SK-N-SH (cell line): ENCODE measurements around the gene UNC5B. TPM values are rescaled to one million over a fixed set of nuclear protein-coding genes. Genes with fewer than 3 reads are reported as not detected.
A peak's percentile ranks its signal among the peaks of the same experiment; 100 is the strongest.

ENCODE experiments used
- CTCF ChIA-PET: fragments of 300-600, 350-600 bp; formaldehyde crosslinking; extraction: SDS; loops from one replicate; lab custom pipeline; 2021; lab: Yijun Ruan, JAX
- POLR2A ChIA-PET: fragments of 350-600 bp; sonication (Branson Sonifier 250); formaldehyde crosslinking; extraction: SDS; loops from one replicate; lab custom pipeline; 2020; ENCODE audit warnings: antibody characterized with exemption, inconsistent platforms; lab: Yijun Ruan, JAX
- DNase-seq: peaks from one replicate; pipeline ENCODE4 v3.0.0; 2012
- H2AFZ ChIP-seq: fragments of 200-600 bp; sonication (generic); 2 replicates; pipeline ENCODE4 v1.8.1; 2016; ENCODE audit warnings: antibody characterized with exemption, mild to moderate bottlenecking, low read depth
- H3F3A ChIP-seq: fragments of 200-600 bp; sonication (generic); replicated peaks from 2 replicates; pipeline ENCODE3; 2016; ENCODE audit warnings: antibody characterized with exemption, mild to moderate bottlenecking; ENCODE audit not compliant: insufficient read depth
- H3K27ac ChIP-seq, 2 experiments: fragments of 200-500 bp in 1 of 2; fragments of 200-600 bp in 1 of 2; sonication (Bioruptor generic) in 1 of 2; sonication (generic), shearing (Covaris generic) in 1 of 2; 2 replicates each; pipeline versions ENCODE4 v1.5.1 to v1.6.1; 2014 to 2016; ENCODE audit warnings: low read depth in 2 of 2, inconsistent platforms in 1 of 2, low read length in 1 of 2, mild to moderate bottlenecking in 1 of 2, mixed read lengths in 1 of 2
- H3K27me3 ChIP-seq: fragments of 200-600 bp; sonication (generic), shearing (Covaris generic); 2 replicates; pipeline ENCODE4 v1.6.1; 2016; ENCODE audit warnings: mixed run types; ENCODE audit not compliant: insufficient read depth
- H3K36me3 ChIP-seq, 2 experiments: fragments of 200-500 bp in 1 of 2; fragments of 200-600 bp in 1 of 2; sonication (Bioruptor generic) in 1 of 2; sonication (generic) in 1 of 2; replicated peaks in 1 of 2; 2 replicates each; pipeline versions ENCODE3 to v1.5.1; 2014 to 2016; ENCODE audit warnings: low read length in 1 of 2, mild to moderate bottlenecking in 1 of 2; ENCODE audit not compliant: insufficient read depth in 2 of 2, control insufficient read depth in 1 of 2
- H3K4me1 ChIP-seq, 2 experiments: fragments of 200-500 bp in 1 of 2; fragments of 200-600 bp in 1 of 2; sonication (Bioruptor generic) in 1 of 2; sonication (generic), shearing (Covaris generic) in 1 of 2; 2 replicates each; pipeline versions ENCODE4 v1.5.1 to v1.6.1; 2014 to 2016; ENCODE audit warnings: low read depth in 1 of 2, low read length in 1 of 2, mixed run types in 1 of 2; ENCODE audit not compliant: insufficient read depth in 2 of 2, control insufficient read depth in 1 of 2
- H3K4me2 ChIP-seq: fragments of 200-600 bp; sonication (generic), shearing (Covaris generic); 2 replicates; pipeline ENCODE4 v1.6.1; 2017; ENCODE audit warnings: mixed run types
- H3K4me3 ChIP-seq, 2 experiments: fragments of 200-500 bp in 1 of 2; fragments of 200-600 bp in 1 of 2; sonication (Bioruptor generic) in 1 of 2; sonication (generic), shearing (Covaris generic) in 1 of 2; 2 replicates each; pipeline versions ENCODE4 v1.5.1 to v1.8.1; 2014 to 2016; ENCODE audit warnings: low read depth in 2 of 2, inconsistent platforms in 1 of 2, low read length in 1 of 2, mild to moderate bottlenecking in 1 of 2, mixed read lengths in 1 of 2, moderate library complexity in 1 of 2
- H3K79me2 ChIP-seq: fragments of 200-600 bp; sonication (generic); 2 replicates; pipeline ENCODE4 v1.8.1; 2017; ENCODE audit warnings: mild to moderate bottlenecking; ENCODE audit not compliant: insufficient read depth
- H3K9ac ChIP-seq: fragments of 200-600 bp; sonication (generic); 2 replicates; pipeline ENCODE4 v1.6.1; 2017; ENCODE audit warnings: mixed run types
- H3K9me2 ChIP-seq: fragments of 200-600 bp; sonication (generic); 2 replicates; pipeline ENCODE4 v1.6.1; 2017; ENCODE audit warnings: mixed run types
- H3K9me3 ChIP-seq: fragments of 200-600 bp; sonication (generic); 2 replicates; pipeline ENCODE4 v1.6.1; 2017; ENCODE audit warnings: mixed run types, mild to moderate bottlenecking, moderate library complexity
- H4K20me1 ChIP-seq: fragments of 200-600 bp; sonication (generic); 2 replicates; pipeline ENCODE4 v1.6.1; 2017; ENCODE audit warnings: mild to moderate bottlenecking, mixed run types; ENCODE audit not compliant: insufficient read depth
- EP300 ChIP-seq, 2 experiments: IDR thresholded peaks; 2 replicates each; pipeline versions ENCODE4 v1.4.0 to v1.6.1; 2012; ENCODE audit warnings: borderline replicate concordance in 1 of 2, low read depth in 1 of 2, low read length in 1 of 2
- EZH2phosphoT487 ChIP-seq: fragments of 200-600 bp; sonication (generic); IDR thresholded peaks from 2 replicates; pipeline ENCODE4 v1.6.1; 2017; ENCODE audit warnings: low read depth, mixed run types, mild to moderate bottlenecking, antibody characterized with exemption, moderate library complexity, borderline replicate concordance
- JUND ChIP-seq: IDR thresholded peaks from 2 replicates; pipeline ENCODE4 v1.4.0; 2012
- MEF2A ChIP-seq: IDR thresholded peaks from 2 replicates; pipeline ENCODE4 v1.4.0; 2012; ENCODE audit warnings: low read depth, borderline replicate concordance
- MXI1 ChIP-seq: IDR thresholded peaks from 2 replicates; pipeline ENCODE4 v1.6.1; 2012; ENCODE audit warnings: mild to moderate bottlenecking, low read depth, low read length, improper control_type of control experiment
- NRF1 ChIP-seq: IDR thresholded peaks from 2 replicates; pipeline ENCODE4 v1.6.1; 2012; ENCODE audit warnings: low read depth, mild to moderate bottlenecking, low read length
- POLR2AphosphoS5 ChIP-seq: IDR thresholded peaks from 2 replicates; pipeline ENCODE4 v1.6.1; 2012; ENCODE audit warnings: low read depth, low read length
- RAD21 ChIP-seq: IDR thresholded peaks from 2 replicates; pipeline ENCODE4 v1.6.1; 2012; ENCODE audit warnings: mild to moderate bottlenecking, low read length
- RCOR1 ChIP-seq: fragments of 150-350 bp; IDR thresholded peaks from 2 replicates; pipeline ENCODE4 v1.6.1; 2017; ENCODE audit warnings: antibody characterized with exemption, low read length
- SMC3 ChIP-seq: IDR thresholded peaks from 2 replicates; pipeline ENCODE4 v1.6.1; 2012; ENCODE audit warnings: low read depth, low read length, improper control_type of control experiment
- TAF1 ChIP-seq: IDR thresholded peaks from 2 replicates; pipeline ENCODE4 v1.6.1; 2012; ENCODE audit warnings: low read depth, mild to moderate bottlenecking, low read length, moderate library complexity, borderline replicate concordance
- YY1 ChIP-seq: IDR thresholded peaks from 2 replicates; pipeline ENCODE4 v1.4.0; 2012; ENCODE audit warnings: low read depth, mild to moderate bottlenecking
- WGBS: methylation state at CpG from one replicate; pipeline ENCODE4 v1.1.6; 2017; ENCODE audit warnings: low lambda C conversion rate; 5-methylcytosine and 5-hydroxymethylcytosine counted together
- polyA plus RNA-seq, 3 experiments: library from polyadenylated mRNA; depleted of rRNA; stranded (reverse); fragments of >200 nt; gene quantifications; 2 replicates each; pipeline ENCODE4 v1.2.3, GENCODE V29; 2012
- TF ChIP-seq, protein P1 (sequence below): IDR thresholded peaks from 2 replicates; pipeline ENCODE4; 2012
- TF ChIP-seq, protein P2 (sequence below): fragments of 200-600 bp; sonication (generic); IDR thresholded peaks from 2 replicates; pipeline ENCODE4 v1.6.1; 2017; ENCODE audit warnings: antibody characterized with exemption, mild to moderate bottlenecking, moderate library complexity
- TF ChIP-seq, protein P3 (sequence below): fragments of 150-350 bp; IDR thresholded peaks from 2 replicates; pipeline ENCODE4 v1.6.1; 2016; ENCODE audit warnings: mild to moderate bottlenecking, low read depth, low read length
- TF ChIP-seq, protein P4 (sequence below): IDR thresholded peaks from 2 replicates; pipeline ENCODE4 v1.4.0; 2012; ENCODE audit warnings: low read depth, borderline replicate concordance

The UNC5B gene
- polyA plus RNA-seq, 1 of the 3 experiments (the other 2 are of a cell fraction) = 13.8 TPM

DNA sequence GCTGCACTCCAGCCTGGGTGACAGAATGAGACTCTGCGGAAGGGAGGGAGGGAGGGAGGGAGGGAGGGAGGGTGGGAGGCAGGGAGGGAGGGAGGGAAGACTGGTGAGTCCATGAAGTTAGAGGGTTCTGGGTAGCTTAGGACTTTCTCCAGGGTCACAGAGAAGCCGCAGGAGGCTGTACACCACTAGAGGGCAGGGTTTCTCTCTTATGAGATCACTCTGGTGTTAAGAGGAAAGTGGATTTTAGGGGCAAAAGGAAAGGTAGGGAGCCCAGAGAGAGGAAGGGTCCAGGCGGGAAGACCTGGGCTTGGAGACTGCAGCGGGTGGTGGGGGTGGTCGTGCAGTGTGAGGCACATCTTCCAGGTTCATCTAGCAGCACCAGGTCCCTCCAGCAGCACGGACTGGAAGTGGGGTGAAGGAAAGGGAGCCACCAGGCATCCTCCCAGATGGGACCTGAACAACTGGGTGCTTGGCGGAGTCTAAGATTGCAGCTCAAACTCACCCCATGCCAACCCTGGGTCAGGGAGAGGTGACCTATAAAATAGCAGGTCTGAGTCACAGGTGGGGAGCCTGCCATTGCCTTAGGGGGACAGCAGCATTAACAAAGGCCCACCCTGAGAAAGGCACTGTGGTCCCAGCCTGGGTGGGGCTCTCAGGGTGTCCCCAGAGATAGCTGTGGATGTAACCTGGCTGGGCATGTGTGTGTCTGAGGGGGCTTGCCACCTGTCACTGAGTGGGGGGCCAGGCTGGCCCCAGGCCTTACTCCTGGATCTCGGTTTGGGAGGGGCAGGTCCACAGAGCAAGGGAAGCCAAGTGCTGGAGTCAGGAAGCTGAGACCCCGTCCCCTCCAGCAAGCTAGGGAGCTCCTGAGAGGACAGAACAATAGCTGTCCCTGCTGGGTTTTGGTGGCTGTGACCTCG lies 58.2 kb downstream of the UNC5B start:
- CTCF ChIA-PET = interaction anchor here (0.6 to 10.4 kb wide), 35 partner anchors 12 to 437 kb away, joined by 3 to 139 read pairs (median 4); partner anchors contain the start of genes CDH23 and UNC5B
- peaks cover 54 to 90% of the 10 kb centered on the region in 2 experiments for H3K4me1 ChIP-seq
- H3K27me3 ChIP-seq = no peaks in the 10 kb centered on the region
- no peak overlapping the region for H3K4me2 ChIP-seq
- H3F3A ChIP-seq = peaks cover 36% of the 10 kb centered on the region
- no peak overlapping the region; a peak in 1 of 4 replicates for H3K4me3 ChIP-seq
- WGBS = 46% methylated on average over 9 of the region's 10 CpGs
- peaks cover 62% of the 10 kb centered on the region; the same call in 1 of the 2 replicates for H4K20me1 ChIP-seq
- no peaks in the 10 kb centered on the region for H3K9me3 ChIP-seq
- H3K36me3 ChIP-seq = no peaks in the 10 kb centered on the region
- H3K79me2 ChIP-seq = peaks cover 75% of the 10 kb centered on the region
- no peaks in the 10 kb centered on the region for H3K9me2 ChIP-seq
- DNase-seq = peak; percentile 72
- POLR2A ChIA-PET = interaction anchor here (0.6 to 1.9 kb wide), 5 partner anchors 15 to 58 kb away, joined by 3 to 7 read pairs (median 4); partner anchors contain the start of gene UNC5B
- H2AFZ ChIP-seq = no peak overlapping the region
- peak; percentile 60 for TF ChIP-seq SMC3
- peak; percentile 77 for TF ChIP-seq RAD21
- TF ChIP-seq, protein P1, sequence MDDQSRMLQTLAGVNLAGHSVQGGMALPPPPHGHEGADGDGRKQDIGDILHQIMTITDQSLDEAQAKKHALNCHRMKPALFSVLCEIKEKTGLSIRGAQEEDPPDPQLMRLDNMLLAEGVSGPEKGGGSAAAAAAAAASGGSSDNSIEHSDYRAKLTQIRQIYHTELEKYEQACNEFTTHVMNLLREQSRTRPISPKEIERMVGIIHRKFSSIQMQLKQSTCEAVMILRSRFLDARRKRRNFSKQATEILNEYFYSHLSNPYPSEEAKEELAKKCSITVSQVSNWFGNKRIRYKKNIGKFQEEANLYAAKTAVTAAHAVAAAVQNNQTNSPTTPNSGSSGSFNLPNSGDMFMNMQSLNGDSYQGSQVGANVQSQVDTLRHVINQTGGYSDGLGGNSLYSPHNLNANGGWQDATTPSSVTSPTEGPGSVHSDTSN = no peak
- TF ChIP-seq, protein P2, sequence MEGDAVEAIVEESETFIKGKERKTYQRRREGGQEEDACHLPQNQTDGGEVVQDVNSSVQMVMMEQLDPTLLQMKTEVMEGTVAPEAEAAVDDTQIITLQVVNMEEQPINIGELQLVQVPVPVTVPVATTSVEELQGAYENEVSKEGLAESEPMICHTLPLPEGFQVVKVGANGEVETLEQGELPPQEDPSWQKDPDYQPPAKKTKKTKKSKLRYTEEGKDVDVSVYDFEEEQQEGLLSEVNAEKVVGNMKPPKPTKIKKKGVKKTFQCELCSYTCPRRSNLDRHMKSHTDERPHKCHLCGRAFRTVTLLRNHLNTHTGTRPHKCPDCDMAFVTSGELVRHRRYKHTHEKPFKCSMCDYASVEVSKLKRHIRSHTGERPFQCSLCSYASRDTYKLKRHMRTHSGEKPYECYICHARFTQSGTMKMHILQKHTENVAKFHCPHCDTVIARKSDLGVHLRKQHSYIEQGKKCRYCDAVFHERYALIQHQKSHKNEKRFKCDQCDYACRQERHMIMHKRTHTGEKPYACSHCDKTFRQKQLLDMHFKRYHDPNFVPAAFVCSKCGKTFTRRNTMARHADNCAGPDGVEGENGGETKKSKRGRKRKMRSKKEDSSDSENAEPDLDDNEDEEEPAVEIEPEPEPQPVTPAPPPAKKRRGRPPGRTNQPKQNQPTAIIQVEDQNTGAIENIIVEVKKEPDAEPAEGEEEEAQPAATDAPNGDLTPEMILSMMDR = peak; percentile 65
- no peak overlapping the region for H3K9ac ChIP-seq
- peak overlapping the region; percentile 68 to 96; a peak in 3 of 4 replicates for H3K27ac ChIP-seq

DNA sequence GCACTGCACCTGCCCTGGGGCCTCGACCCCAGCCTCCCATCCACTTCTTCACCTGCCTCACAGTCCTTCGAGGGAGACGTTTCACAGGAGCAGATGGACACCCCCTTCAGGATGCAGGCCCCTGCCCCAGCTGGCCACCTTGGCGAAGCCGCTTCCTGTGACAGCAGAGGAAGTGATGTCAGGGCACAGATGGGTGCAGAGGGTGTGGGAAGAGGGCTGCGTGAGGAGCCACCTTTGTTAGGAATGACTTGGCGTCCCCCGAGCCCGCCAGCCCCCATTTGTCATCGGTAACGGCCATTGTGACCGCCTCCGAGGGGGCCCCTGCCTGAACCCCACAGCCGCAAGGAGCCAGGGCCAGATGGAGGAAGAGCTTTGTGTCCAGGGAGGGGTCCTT lies 59.3 kb downstream of the UNC5B start:
- Histone ChIP-seq H3K9me3 (no peaks in the 10 kb centered on the region), H3K79me2 (peaks cover 75% of the 10 kb centered on the region), H3K4me2 (peak overlapping the region; percentile 62; the same call in 1 of the 2 replicates), H3K27me3 (no peaks in the 10 kb centered on the region), H3K4me1 (peaks cover 43 to 90% of the 10 kb centered on the region in 2 experiments), H3K27ac (peak overlapping the region; percentile 68 to 96), H3K36me3 (no peaks in the 10 kb centered on the region), H3K9me2 (no peaks in the 10 kb centered on the region), H3F3A (peaks cover 32% of the 10 kb centered on the region), H2AFZ (no peak overlapping the region), H4K20me1 (peaks cover 64% of the 10 kb centered on the region; the same call in 1 of the 2 replicates), H3K4me3 (no peak overlapping the region), H3K9ac (peak overlapping the region; percentile 27; the same call in 1 of the 2 replicates)
- CTCF ChIA-PET = interaction anchor here (1.0 to 10.4 kb wide), 14 partner anchors 11 to 368 kb away, joined by 3 to 139 read pairs (median 24); partner anchors contain the start of gene UNC5B
- WGBS = 73% methylated on average over 9 of the region's 14 CpGs
- DNase-seq = no peak
- POLR2A ChIA-PET = interaction anchor here (1.9 kb wide), 1 partner anchor 31 kb away, joined by 7 read pairs; no protein-coding TSS in a partner anchor
- TF ChIP-seq RCOR1 = no peak
- no peak for TF ChIP-seq SMC3
- TF ChIP-seq RAD21 = no peak
- TF ChIP-seq MXI1 = no peak; the same call in 1 of the 2 replicates
- TF ChIP-seq JUND = no peak
- TF ChIP-seq YY1 = no peak
- TF ChIP-seq EP300 (IDR thresholded peaks at IDR 0.05; ENCODE audit: borderline replicate concordance in 1 of 2, low read depth in 1 of 2, low read length in 1 of 2) = no peak
- no peak for TF ChIP-seq POLR2AphosphoS5
- TF ChIP-seq EZH2phosphoT487 = no peak
- TF ChIP-seq MEF2A = no peak
- TF ChIP-seq, protein P3, sequence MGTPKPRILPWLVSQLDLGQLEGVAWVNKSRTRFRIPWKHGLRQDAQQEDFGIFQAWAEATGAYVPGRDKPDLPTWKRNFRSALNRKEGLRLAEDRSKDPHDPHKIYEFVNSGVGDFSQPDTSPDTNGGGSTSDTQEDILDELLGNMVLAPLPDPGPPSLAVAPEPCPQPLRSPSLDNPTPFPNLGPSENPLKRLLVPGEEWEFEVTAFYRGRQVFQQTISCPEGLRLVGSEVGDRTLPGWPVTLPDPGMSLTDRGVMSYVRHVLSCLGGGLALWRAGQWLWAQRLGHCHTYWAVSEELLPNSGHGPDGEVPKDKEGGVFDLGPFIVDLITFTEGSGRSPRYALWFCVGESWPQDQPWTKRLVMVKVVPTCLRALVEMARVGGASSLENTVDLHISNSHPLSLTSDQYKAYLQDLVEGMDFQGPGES = no peak
- TF ChIP-seq, protein P4, sequence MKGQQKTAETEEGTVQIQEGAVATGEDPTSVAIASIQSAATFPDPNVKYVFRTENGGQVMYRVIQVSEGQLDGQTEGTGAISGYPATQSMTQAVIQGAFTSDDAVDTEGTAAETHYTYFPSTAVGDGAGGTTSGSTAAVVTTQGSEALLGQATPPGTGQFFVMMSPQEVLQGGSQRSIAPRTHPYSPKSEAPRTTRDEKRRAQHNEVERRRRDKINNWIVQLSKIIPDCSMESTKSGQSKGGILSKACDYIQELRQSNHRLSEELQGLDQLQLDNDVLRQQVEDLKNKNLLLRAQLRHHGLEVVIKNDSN = no peak
- TF ChIP-seq NRF1 = no peak
- TF ChIP-seq TAF1 = no peak
